Neural progenitor cell (in vitro differentiated cells): ENCODE measurements around the gene SLC10A3.

Source experiments
- EZH2phosphoT487 ChIP-seq: fragments of 200-600 bp; sonication (generic); IDR thresholded peaks from 2 replicates; pipeline ENCODE4 v1.6.1; 2017; ENCODE audit warnings: antibody characterized with exemption
- TF ChIP-seq, protein P1 (sequence below): fragments of 200-600 bp; sonication (generic); IDR thresholded peaks from 2 replicates; pipeline ENCODE4 v1.5.1; 2017; ENCODE audit warnings: antibody characterized with exemption, mild to moderate bottlenecking

DNA sequence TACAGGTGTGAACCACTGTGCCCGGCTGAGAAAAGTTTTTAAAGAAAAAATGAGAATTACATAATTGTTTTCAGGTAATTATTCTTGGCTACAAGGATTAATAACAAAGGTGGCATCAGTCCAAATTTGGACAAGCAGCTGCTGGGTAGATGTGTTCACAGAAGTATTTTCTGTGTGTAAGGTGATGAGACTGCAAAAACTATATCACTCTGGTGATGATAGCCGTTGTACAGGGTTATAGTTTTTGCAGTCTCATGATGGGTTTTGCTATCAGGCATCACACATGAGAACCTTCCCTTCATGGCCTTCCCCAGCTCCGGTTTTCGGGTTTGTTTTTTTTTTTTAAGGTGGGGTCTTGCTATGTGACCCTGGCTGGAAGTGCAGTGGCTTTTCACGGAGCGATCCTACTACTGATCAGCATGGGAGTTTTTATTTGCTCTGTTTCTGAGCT lies 5.1 kb upstream of the SLC10A3 start:
- TF ChIP-seq, protein P1, sequence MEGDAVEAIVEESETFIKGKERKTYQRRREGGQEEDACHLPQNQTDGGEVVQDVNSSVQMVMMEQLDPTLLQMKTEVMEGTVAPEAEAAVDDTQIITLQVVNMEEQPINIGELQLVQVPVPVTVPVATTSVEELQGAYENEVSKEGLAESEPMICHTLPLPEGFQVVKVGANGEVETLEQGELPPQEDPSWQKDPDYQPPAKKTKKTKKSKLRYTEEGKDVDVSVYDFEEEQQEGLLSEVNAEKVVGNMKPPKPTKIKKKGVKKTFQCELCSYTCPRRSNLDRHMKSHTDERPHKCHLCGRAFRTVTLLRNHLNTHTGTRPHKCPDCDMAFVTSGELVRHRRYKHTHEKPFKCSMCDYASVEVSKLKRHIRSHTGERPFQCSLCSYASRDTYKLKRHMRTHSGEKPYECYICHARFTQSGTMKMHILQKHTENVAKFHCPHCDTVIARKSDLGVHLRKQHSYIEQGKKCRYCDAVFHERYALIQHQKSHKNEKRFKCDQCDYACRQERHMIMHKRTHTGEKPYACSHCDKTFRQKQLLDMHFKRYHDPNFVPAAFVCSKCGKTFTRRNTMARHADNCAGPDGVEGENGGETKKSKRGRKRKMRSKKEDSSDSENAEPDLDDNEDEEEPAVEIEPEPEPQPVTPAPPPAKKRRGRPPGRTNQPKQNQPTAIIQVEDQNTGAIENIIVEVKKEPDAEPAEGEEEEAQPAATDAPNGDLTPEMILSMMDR, result no peak
- TF ChIP-seq EZH2phosphoT487, result no peak
